Activated naive CD4-positive, alpha-beta T cell treated with anti-CD3 and anti-CD28 coated beads, Interleukin-2, amount 50 U/mL, for 24 hours (primary cell): ENCODE results near the gene ZMIZ1.

Experiments
- H3K27ac Mint-ChIP-seq: one replicate; pipeline ENCODE4 v1.8.0; 2021; ENCODE audit warnings: mild to moderate bottlenecking, mixed read lengths
- H3K27me3 Mint-ChIP-seq: one replicate; pipeline ENCODE4 v1.8.0; 2021; ENCODE audit warnings: mixed read lengths
- H3K36me3 Mint-ChIP-seq: one replicate; pipeline ENCODE4 v1.8.0; 2021; ENCODE audit warnings: mixed read lengths
- H3K4me1 Mint-ChIP-seq: one replicate; pipeline ENCODE4 v1.8.0; 2021; ENCODE audit warnings: mixed read lengths
- H3K4me3 Mint-ChIP-seq: one replicate; pipeline ENCODE4 v1.8.0; 2021; ENCODE audit warnings: mild to moderate bottlenecking, mixed read lengths
- H3K9me3 Mint-ChIP-seq: one replicate; pipeline ENCODE4 v1.8.0; 2021; ENCODE audit warnings: mixed read lengths

ZMIZ1 gene

DNA sequence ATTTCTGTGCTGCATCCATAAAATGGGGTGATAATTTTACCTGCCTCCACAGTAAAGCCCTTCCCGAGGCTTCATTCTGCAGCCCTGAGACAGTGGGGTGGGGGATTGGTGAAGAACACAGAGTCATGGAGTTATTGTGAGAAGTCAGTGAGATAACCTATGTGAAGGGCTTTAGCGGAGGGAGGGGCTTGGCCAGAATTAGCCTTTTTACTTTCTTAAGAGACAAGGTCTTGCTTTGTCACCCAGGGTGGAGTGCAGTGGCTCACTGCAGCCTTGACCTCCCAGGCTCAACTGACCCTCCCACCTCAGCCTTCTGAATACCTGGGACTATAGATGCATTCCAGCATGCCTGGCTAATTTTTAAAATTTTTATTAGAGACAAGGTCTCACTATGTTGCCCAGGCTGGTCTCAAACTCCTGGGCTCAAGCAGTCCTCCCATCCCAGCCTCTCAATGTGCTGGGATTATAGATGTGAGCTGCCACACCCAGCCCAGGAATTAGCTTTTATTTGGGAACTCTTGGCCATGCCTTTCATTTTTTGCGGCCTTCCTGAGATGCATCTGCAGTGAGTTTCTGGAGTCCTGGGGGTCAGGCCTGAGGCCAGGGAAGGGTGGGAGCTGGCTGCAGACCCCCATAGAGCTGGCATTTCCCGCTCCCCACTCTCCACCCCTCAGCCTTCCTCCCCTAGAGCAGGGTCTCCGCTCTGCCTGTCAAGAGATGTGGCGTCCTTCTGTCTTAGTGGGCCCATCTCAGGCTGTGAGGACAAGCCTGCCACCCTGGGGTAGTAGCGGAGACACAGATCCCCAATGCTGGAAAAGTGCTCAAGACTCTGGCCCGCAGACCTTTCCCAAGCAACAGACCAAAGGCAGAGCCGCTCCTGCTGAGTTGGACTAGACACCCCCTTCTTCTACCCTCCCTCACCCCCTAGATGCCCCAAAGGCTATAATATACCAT, 77.0 kb downstream of the ZMIZ1 start:
- Mint-ChIP-seq H3K27me3 (no peaks in the 10 kb centered on the region), H3K36me3 (peaks cover 9% of the 10 kb centered on the region), H3K4me3 (peak overlapping the region; percentile 60), H3K4me1 (peaks cover 81% of the 10 kb centered on the region), H3K9me3 (no peaks in the 10 kb centered on the region), H3K27ac (peak overlapping the region; percentile 74)

GRCh38 chr10:79146611-79147130, 77.9 kb downstream of the ZMIZ1 start:
- Mint-ChIP-seq H3K27me3 (no peaks in the 10 kb centered on the region), H3K4me3 (no peak overlapping the region), H3K4me1 (peaks cover 84% of the 10 kb centered on the region), H3K27ac (peak overlapping the region; percentile 74), H3K36me3 (peaks cover 3% of the 10 kb centered on the region), H3K9me3 (no peaks in the 10 kb centered on the region)

- H3K9me3 Mint-ChIP-seq, result no peaks in the 10 kb centered on the region
- H3K27me3 Mint-ChIP-seq, result no peaks in the 10 kb centered on the region
- H3K4me1 Mint-ChIP-seq, result peaks cover 78% of the 10 kb centered on the region
- no peak overlapping the region for H3K27ac Mint-ChIP-seq
- H3K4me3 Mint-ChIP-seq, result peak overlapping the region; percentile 44
- no peaks in the 10 kb centered on the region for H3K36me3 Mint-ChIP-seq
Measured at GRCh38 chr10:79147306-79147705, 78.5 kb downstream of the ZMIZ1 start.

DNA sequence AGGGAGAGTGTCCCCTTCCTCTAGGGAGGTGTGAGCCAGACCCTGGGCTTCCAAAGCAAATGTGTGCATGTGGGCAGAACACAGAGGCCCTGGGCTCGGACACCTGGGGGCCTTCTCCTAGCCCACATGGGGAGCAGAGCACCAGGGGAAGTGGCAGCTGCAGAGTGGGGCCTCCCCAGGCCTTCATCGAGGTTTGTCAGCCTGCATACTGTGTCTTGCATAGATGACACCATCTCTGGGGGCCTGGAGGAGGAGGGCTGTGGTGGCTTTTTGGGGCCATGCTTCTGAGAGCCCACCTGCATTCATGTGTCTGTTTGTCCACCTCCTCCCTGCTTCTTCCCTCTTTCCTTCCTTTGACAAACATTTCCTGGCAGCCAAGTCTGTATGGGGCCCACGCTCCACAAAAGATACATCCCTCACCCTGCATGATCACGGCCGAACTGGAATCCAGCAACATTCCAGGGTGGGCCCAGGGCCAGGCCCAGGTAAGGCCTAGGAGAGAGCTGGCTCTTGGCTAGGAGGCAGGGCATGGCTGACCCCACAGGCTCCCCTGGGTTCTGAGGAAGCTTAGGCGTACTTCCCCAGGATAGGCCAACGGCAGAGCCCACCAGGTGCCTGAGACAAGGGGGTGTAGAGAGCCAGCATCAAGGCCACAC, 79.2 kb downstream of the ZMIZ1 start:
- H3K36me3 Mint-ChIP-seq, result no peaks in the 10 kb centered on the region
- H3K4me1 Mint-ChIP-seq, result peaks cover 73% of the 10 kb centered on the region
- peak overlapping the region; percentile 30 for H3K27ac Mint-ChIP-seq
- no peaks in the 10 kb centered on the region for H3K27me3 Mint-ChIP-seq
- H3K9me3 Mint-ChIP-seq, result no peaks in the 10 kb centered on the region
- H3K4me3 Mint-ChIP-seq, result peak overlapping the region; percentile 44

GRCh38 chr10:79148452-79149344, 79.9 kb downstream of the ZMIZ1 start:
- peak overlapping the region; percentile 30 for H3K27ac Mint-ChIP-seq
- no peaks in the 10 kb centered on the region for H3K27me3 Mint-ChIP-seq
- H3K36me3 Mint-ChIP-seq, result no peaks in the 10 kb centered on the region
- peaks cover 67% of the 10 kb centered on the region for H3K4me1 Mint-ChIP-seq
- H3K4me3 Mint-ChIP-seq, result no peak overlapping the region
- no peaks in the 10 kb centered on the region for H3K9me3 Mint-ChIP-seq

GRCh38 chr10:79149345-79149661, 80.5 kb downstream of the ZMIZ1 start:
- no peaks in the 10 kb centered on the region for H3K36me3 Mint-ChIP-seq
- no peak overlapping the region for H3K27ac Mint-ChIP-seq
- H3K4me3 Mint-ChIP-seq, result no peak overlapping the region
- no peaks in the 10 kb centered on the region for H3K27me3 Mint-ChIP-seq
- H3K4me1 Mint-ChIP-seq, result peaks cover 64% of the 10 kb centered on the region
- no peaks in the 10 kb centered on the region for H3K9me3 Mint-ChIP-seq

DNA sequence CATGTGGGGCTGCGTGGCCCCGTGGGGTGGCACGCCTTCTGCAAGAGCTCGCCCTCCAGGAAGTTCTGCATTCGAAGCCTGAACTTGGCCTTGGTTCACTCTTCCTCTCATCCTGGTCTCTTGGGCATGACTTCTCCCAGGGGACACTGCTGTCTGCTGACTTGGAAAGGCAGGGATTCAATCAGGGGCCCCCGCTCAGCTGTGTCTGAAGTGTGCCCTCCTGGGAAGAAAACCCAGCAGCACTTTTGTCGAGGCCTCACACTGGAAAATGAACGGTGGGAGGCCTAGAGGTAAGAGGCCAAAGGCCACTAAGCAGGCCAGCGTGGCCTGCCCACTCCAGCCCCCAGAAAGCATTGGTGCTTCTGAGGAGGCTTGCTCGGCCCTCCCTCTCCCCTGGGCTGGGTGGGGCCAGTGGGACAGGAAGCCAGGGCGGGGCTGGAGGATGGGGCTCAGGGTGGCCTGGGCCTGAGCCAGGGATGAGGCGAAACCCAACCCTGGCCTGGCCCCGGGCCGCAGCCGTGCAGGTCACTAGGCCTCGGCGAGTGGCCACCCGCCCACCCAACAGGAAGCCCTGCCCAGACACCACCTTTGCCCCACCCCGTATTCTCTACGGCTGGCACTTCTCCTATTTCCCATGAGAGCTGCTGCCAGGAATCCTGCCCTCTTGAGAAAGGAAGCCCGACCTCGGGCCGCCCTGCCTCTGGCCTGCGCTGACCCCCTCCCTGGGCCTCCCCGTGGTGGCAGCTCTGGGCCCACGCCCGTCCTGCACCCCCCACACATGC, 81.1 kb downstream of the ZMIZ1 start:
- no peaks in the 10 kb centered on the region for H3K36me3 Mint-ChIP-seq
- H3K27me3 Mint-ChIP-seq, result no peaks in the 10 kb centered on the region
- peak overlapping the region; percentile 33 for H3K4me3 Mint-ChIP-seq
- peak overlapping the region; percentile 82 for H3K27ac Mint-ChIP-seq
- H3K9me3 Mint-ChIP-seq, result no peaks in the 10 kb centered on the region
- H3K4me1 Mint-ChIP-seq, result peaks cover 58% of the 10 kb centered on the region

DNA sequence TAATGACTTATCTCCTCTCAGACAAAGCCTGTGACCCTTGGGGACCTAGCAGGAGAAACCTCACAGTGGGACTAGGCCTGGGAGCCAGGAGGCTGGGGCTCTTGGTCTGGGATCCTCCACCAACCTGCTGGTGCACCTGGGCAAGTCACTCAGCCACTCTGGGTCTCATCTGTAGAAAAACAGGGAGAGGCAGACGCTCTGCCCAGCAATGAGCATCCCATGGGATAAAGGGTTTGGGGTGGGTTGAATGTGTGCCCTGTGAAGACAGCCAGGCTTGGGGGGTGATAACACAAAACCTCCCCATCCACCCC, 81.6 kb downstream of the ZMIZ1 start:
- Mint-ChIP-seq H3K9me3 (no peaks in the 10 kb centered on the region), H3K27me3 (no peaks in the 10 kb centered on the region), H3K27ac (no peak overlapping the region), H3K4me1 (peaks cover 53% of the 10 kb centered on the region), H3K4me3 (peak overlapping the region; percentile 33), H3K36me3 (no peaks in the 10 kb centered on the region)

GRCh38 chr10:79152423-79152817, 83.7 kb downstream of the ZMIZ1 start:
- Mint-ChIP-seq H3K4me1 (peaks cover 36% of the 10 kb centered on the region), H3K4me3 (no peak overlapping the region), H3K36me3 (no peaks in the 10 kb centered on the region), H3K27ac (no peak overlapping the region), H3K9me3 (no peaks in the 10 kb centered on the region), H3K27me3 (no peaks in the 10 kb centered on the region)

GRCh38 chr10:79153745-79154144, 85.0 kb downstream of the ZMIZ1 start:
- Mint-ChIP-seq H3K4me3 (no peak overlapping the region), H3K4me1 (peaks cover 24% of the 10 kb centered on the region), H3K27me3 (no peaks in the 10 kb centered on the region), H3K36me3 (no peaks in the 10 kb centered on the region), H3K27ac (no peak overlapping the region), H3K9me3 (no peaks in the 10 kb centered on the region)

DNA sequence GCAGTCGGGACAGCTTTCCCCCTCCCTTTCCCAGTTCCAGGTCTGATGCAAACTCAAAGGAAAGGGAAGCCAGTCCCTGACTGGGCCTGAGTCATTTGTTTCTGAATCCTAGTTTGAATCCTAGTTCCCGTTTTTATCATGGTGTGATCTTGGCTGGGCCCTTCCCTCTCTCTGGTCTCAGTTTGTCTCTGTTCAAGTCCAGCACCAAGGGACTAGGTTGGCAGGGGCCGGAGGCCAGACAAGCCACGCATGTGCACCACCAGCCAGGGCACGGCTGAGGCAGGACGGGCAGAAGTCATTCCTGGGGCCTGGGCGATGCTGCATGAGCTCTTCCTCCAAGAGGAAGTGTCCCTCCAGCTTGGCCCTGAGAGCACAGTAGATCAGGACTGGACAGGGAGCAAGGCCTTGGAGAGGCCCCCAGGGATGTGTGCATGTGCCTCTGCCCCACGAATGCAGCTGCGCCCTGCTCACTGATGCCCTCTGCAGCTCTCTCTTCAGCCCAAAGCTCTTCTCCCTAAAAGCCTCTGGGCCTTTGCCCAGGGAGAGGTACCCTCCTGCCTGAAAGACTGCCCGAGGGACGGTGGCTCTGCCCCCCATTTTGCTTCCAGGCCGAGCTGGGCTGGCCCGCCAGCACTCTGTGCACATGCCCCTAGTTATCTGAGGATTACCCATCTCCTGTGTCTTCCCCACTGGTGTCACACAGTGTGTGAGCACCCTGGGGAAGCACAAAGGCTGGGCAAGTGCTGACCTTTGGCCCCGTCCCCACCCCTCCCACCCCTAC, 86.7 kb downstream of the ZMIZ1 start:
- peaks cover 11% of the 10 kb centered on the region for H3K4me1 Mint-ChIP-seq
- no peak overlapping the region for H3K4me3 Mint-ChIP-seq

GRCh38 chr10:79156334-79157274, 87.8 kb downstream of the ZMIZ1 start:
- Mint-ChIP-seq H3K27ac (no peak overlapping the region), H3K9me3 (no peaks in the 10 kb centered on the region), H3K36me3 (peaks cover 5% of the 10 kb centered on the region), H3K27me3 (no peaks in the 10 kb centered on the region), H3K4me3 (no peak overlapping the region), H3K4me1 (peaks cover 8% of the 10 kb centered on the region)

More for the DNA sequence above, 86.7 kb downstream of the ZMIZ1 start:
- H3K27ac Mint-ChIP-seq, result no peak overlapping the region
- no peaks in the 10 kb centered on the region for H3K27me3 Mint-ChIP-seq
- no peaks in the 10 kb centered on the region for H3K36me3 Mint-ChIP-seq
- no peaks in the 10 kb centered on the region for H3K9me3 Mint-ChIP-seq

DNA sequence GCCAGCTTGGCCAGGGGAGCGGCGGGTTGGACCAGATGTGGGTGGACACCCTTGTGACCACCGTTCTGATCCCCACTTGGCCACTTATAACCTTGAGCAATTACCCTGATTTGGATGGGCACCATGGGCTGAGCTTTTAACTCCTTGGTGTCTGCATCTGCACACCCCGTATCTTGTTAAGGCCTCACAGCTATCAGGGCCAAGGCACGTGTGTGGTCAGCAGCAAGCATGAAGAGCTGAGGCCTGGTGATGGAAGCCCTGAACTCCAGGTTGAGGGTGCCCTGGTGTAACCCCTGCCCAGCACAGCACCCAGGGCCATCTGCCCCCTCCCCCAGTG, 89.2 kb downstream of the ZMIZ1 start:
- no peaks in the 10 kb centered on the region for H3K9me3 Mint-ChIP-seq
- H3K36me3 Mint-ChIP-seq, result peaks cover 5% of the 10 kb centered on the region
- H3K27me3 Mint-ChIP-seq, result no peaks in the 10 kb centered on the region
- no peak overlapping the region for H3K27ac Mint-ChIP-seq
- H3K4me3 Mint-ChIP-seq, result no peak overlapping the region
- peaks cover 8% of the 10 kb centered on the region for H3K4me1 Mint-ChIP-seq
